GM23338 (cell line): ENCODE results near the gene CRYGD.

Experiments
- CREB1 ChIP-seq: fragments of 250-450 bp; sonication (Bioruptor Pico); IDR thresholded peaks from 2 replicates; pipeline ENCODE4 v1.5.0; 2020; ENCODE audit warnings: low read depth, mild to moderate bottlenecking, moderate library complexity
- CTCF ChIP-seq, 2 experiments: fragments of 200-600 bp in 1 of 2; sonication (generic) in 1 of 2; conservative IDR thresholded peaks; 2 replicates each; pipeline versions ENCODE4 v1.5.1 to v1.6.1; 2016 to 2017; ENCODE audit warnings: antibody characterized with exemption in 2 of 2, low read depth in 2 of 2, mild to moderate bottlenecking in 2 of 2, moderate library complexity in 1 of 2
- EZH2 ChIP-seq: fragments of 200-600 bp; sonication (generic); IDR thresholded peaks from one replicate; pipeline ENCODE4 v1.8.0; 2017; ENCODE audit warnings: antibody characterized with exemption, mild to moderate bottlenecking, low read depth; ENCODE audit not compliant: unreplicated experiment
- EZH2phosphoT487 ChIP-seq: fragments of 200-600 bp; sonication (generic); IDR thresholded peaks from one replicate; pipeline ENCODE4 v1.8.1; 2018; ENCODE audit warnings: antibody characterized with exemption; ENCODE audit not compliant: unreplicated experiment
- JUNB ChIP-seq: IDR thresholded peaks from one replicate; pipeline ENCODE4 v1.6.1; 2016; ENCODE audit warnings: antibody characterized with exemption; ENCODE audit not compliant: unreplicated experiment
- POLR2AphosphoS5 ChIP-seq: IDR thresholded peaks from 2 replicates; pipeline ENCODE4 v1.6.1; 2016; ENCODE audit warnings: antibody characterized with exemption, low read depth
- REST ChIP-seq: IDR thresholded peaks from one replicate; pipeline ENCODE4 v1.6.1; 2018; ENCODE audit warnings: antibody characterized with exemption; ENCODE audit not compliant: unreplicated experiment

GRCh38 chr2:208074610-208075356 lies 49.5 kb downstream of the CRYGD start:
- TF ChIP-seq CTCF (conservative IDR thresholded peaks at IDR 0.05; ENCODE audit: low read depth in 2 of 2), result no peak
- no peak for TF ChIP-seq CREB1 (CRISPR knock-in tag)
- no peak for TF ChIP-seq EZH2
- no peak for TF ChIP-seq REST
- TF ChIP-seq POLR2AphosphoS5, result no peak
- TF ChIP-seq EZH2phosphoT487, result no peak
- no peak for TF ChIP-seq JUNB
